ENCODE data around the gene MUS81. TPM values are rescaled to one million over a fixed set of nuclear protein-coding genes. Genes with fewer than 3 reads are reported as not detected.

MUS81 gene
- total and polyA plus RNA-seq, 9 of the 15 experiments (the other 6 are each of a cell fraction or from before 2014, with no cell fraction given), result 13.4 to 118 (median 53.7) TPM

- TF ChIP-seq ZNF280A (IDR thresholded peaks at IDR 0.05; ENCODE audit: low read depth, partially characterized antibody) (no peak), ESRRA (IDR thresholded peaks at IDR 0.05; ENCODE audit: borderline replicate concordance, low read depth) (peak; percentile 38; the same call in 1 of the 2 replicates), NCOA6 (IDR thresholded peaks at IDR 0.05) (no peak), CEBPG (CRISPR knock-in tag; IDR thresholded peaks at IDR 0.05) (no peak), CEBPG (tag; conservative IDR thresholded peaks at IDR 0.05 in 1 of 2, IDR thresholded peaks at IDR 0.05 in 1 of 2) (no peak), MTA2 (IDR thresholded peaks at IDR 0.05; ENCODE audit: low read depth) (no peak), ZNF592 (IDR thresholded peaks at IDR 0.05) (no peak; the same call in none of the 2 replicates), ZBTB7A (IDR thresholded peaks at IDR 0.05; ENCODE audit: borderline replicate concordance, control insufficient read depth, low read depth, low read length) (peak; percentile 51; the same call in 1 of the 2 replicates), STAG1 (CRISPR knock-in tag; IDR thresholded peaks at IDR 0.05; ENCODE audit: borderline replicate concordance) (peak; percentile 81; the same call in 1 of the 2 replicates), ZBTB34 (CRISPR knock-in tag; IDR thresholded peaks at IDR 0.05) (no peak), ZNF778 (CRISPR knock-in tag; IDR thresholded peaks at IDR 0.05) (no peak), ARID1B (IDR thresholded peaks at IDR 0.05) (0 out of 2 replicates have a peak, but pooled peaks have one; percentile 7), EP400 (IDR thresholded peaks at IDR 0.05) (peak; percentile 24; the same call in 1 of the 2 replicates), MCM3 (IDR thresholded peaks at IDR 0.05) (no peak), SMARCA4 (IDR thresholded peaks at IDR 0.05) (no peak), SMAD4 (CRISPR knock-in tag; conservative IDR thresholded peaks at IDR 0.05) (no peak), STAT6 (CRISPR knock-in tag; IDR thresholded peaks at IDR 0.05) (no peak), NFATC3 (IDR thresholded peaks at IDR 0.05) (no peak)
Observed at GRCh38 chr11:65817835-65818680, 42.2 kb upstream of the MUS81 start (continued).
